Measurements from ENCODE around the gene WDR87.

The WDR87 gene

GRCh38 chr19:37928527-37929286, 22.3 kb upstream of the WDR87 start:
- Histone ChIP-seq H3F3A (ENCODE audit: insufficient read depth, low read length) (no peaks in the 10 kb centered on the region; the same call in 1 of the 2 replicates), H3K27me3 (ENCODE audit: insufficient read depth, low read length) (no peaks in the 10 kb centered on the region), H3K4me3 (ENCODE audit: low read depth, low read length, poor library complexity, severe bottlenecking) (peak overlapping the region; percentile 52), H3K36me3 (ENCODE audit: insufficient read depth, low read length) (peaks cover 7% of the 10 kb centered on the region), H3K79me2 (ENCODE audit: insufficient read depth, low read length) (0 out of 2 replicates have a peak, but pooled peaks cover 7% of the 10 kb centered on the region), H3K27ac (ENCODE audit: low read depth, low read length, poor library complexity, severe bottlenecking) (peak overlapping the region; percentile 100), H3K9me2 (ENCODE audit: low read depth, low read length) (no peaks in the 10 kb centered on the region), H3K9me3 (ENCODE audit: low read length) (no peaks in the 10 kb centered on the region), H2AFZ (ENCODE audit: low read length) (no peak overlapping the region), H3K4me1 (ENCODE audit: insufficient read depth, low read length, severe bottlenecking) (peaks cover 97% of the 10 kb centered on the region), H3K4me2 (ENCODE audit: low read length) (peak overlapping the region; percentile 75), H4K20me1 (ENCODE audit: insufficient read depth, low read length) (no peaks in the 10 kb centered on the region), H3K9ac (ENCODE audit: low read length) (peak overlapping the region; percentile 78)
- TF ChIP-seq EZH2 (IDR thresholded peaks at IDR 0.05; ENCODE audit: borderline replicate concordance, low read length) = no peak
- TF ChIP-seq CTCF (IDR thresholded peaks at IDR 0.05; ENCODE audit: low read length) = no peak; the same call in 1 of the 2 replicates

- H4K20me1 ChIP-seq (ENCODE audit: insufficient read depth, low read length) = no peaks in the 10 kb centered on the region
- H3K4me3 ChIP-seq (ENCODE audit: low read depth, low read length, poor library complexity, severe bottlenecking) = peak overlapping the region; percentile 52
- peaks cover 14% of the 10 kb centered on the region for H3K36me3 ChIP-seq (ENCODE audit: insufficient read depth, low read length)
- H3K4me1 ChIP-seq (ENCODE audit: insufficient read depth, low read length, severe bottlenecking) = peaks cover 96% of the 10 kb centered on the region
- no peaks in the 10 kb centered on the region for H3K9me3 ChIP-seq (ENCODE audit: low read length)
- no peaks in the 10 kb centered on the region for H3K27me3 ChIP-seq (ENCODE audit: insufficient read depth, low read length)
- peak overlapping the region; percentile 75 for H3K4me2 ChIP-seq (ENCODE audit: low read length)
- 0 out of 2 replicates have a peak, but pooled peaks cover 7% of the 10 kb centered on the region for H3K79me2 ChIP-seq (ENCODE audit: insufficient read depth, low read length)
- no peaks in the 10 kb centered on the region for H3F3A ChIP-seq (ENCODE audit: insufficient read depth, low read length)
- no peak overlapping the region for H2AFZ ChIP-seq (ENCODE audit: low read length)
- peak overlapping the region; percentile 100 for H3K27ac ChIP-seq (ENCODE audit: low read depth, low read length, poor library complexity, severe bottlenecking)
- H3K9ac ChIP-seq (ENCODE audit: low read length) = peak overlapping the region; percentile 65; the same call in 1 of the 2 replicates
- TF ChIP-seq EZH2 (IDR thresholded peaks at IDR 0.05; ENCODE audit: borderline replicate concordance, low read length) = no peak
- TF ChIP-seq CTCF (IDR thresholded peaks at IDR 0.05; ENCODE audit: low read length) = no peak
- H3K9me2 ChIP-seq (ENCODE audit: low read depth, low read length) = no peaks in the 10 kb centered on the region
Observed at GRCh38 chr19:37926711-37927110, 20.3 kb upstream of the WDR87 start.

GRCh38 chr19:37926255-37926654, 19.9 kb upstream of the WDR87 start:
- Histone ChIP-seq H3K9ac (ENCODE audit: low read length) (peak overlapping the region; percentile 65; the same call in 1 of the 2 replicates), H2AFZ (ENCODE audit: low read length) (no peak overlapping the region), H3K9me3 (ENCODE audit: low read length) (no peaks in the 10 kb centered on the region), H3K9me2 (ENCODE audit: low read depth, low read length) (no peaks in the 10 kb centered on the region), H3K27ac (ENCODE audit: low read depth, low read length, poor library complexity, severe bottlenecking) (peak overlapping the region; percentile 100), H3K4me3 (ENCODE audit: low read depth, low read length, poor library complexity, severe bottlenecking) (peak overlapping the region; percentile 52), H3K4me1 (ENCODE audit: insufficient read depth, low read length, severe bottlenecking) (peaks cover 96% of the 10 kb centered on the region), H3K36me3 (ENCODE audit: insufficient read depth, low read length) (peaks cover 15% of the 10 kb centered on the region), H3K27me3 (ENCODE audit: insufficient read depth, low read length) (no peaks in the 10 kb centered on the region), H3K79me2 (ENCODE audit: insufficient read depth, low read length) (0 out of 2 replicates have a peak, but pooled peaks cover 7% of the 10 kb centered on the region), H4K20me1 (ENCODE audit: insufficient read depth, low read length) (no peaks in the 10 kb centered on the region), H3K4me2 (ENCODE audit: low read length) (peak overlapping the region; percentile 75), H3F3A (ENCODE audit: insufficient read depth, low read length) (no peaks in the 10 kb centered on the region)
- TF ChIP-seq CTCF (IDR thresholded peaks at IDR 0.05; ENCODE audit: low read length) (no peak), EZH2 (IDR thresholded peaks at IDR 0.05; ENCODE audit: borderline replicate concordance, low read length) (no peak)

Data from OCI-LY1 (cell line).